OCI-LY3 (cell line): Measurements from ENCODE around the gene RSPH1.

Experiments
- CTCF ChIP-seq: fragments of 200-600, 300-600 bp; sonication (generic); IDR thresholded peaks from 2 replicates; pipeline ENCODE4 v1.5.1; 2014; ENCODE audit warnings: antibody characterized with exemption, low read length, low read depth
- EZH2phosphoT487 ChIP-seq: fragments of 200-600 bp; shearing (Covaris generic); IDR thresholded peaks from 2 replicates; pipeline ENCODE4 v1.6.1; 2018; ENCODE audit warnings: antibody characterized with exemption, mixed run types, low read depth

GRCh38 chr21:42521384-42521783 lies 25.4 kb upstream of the RSPH1 start:
- no peak for TF ChIP-seq CTCF
- TF ChIP-seq EZH2phosphoT487 = no peak
